NCI-H82 treated with DMSO at 0.1 percent for 48 hours (cell line): ENCODE data around the gene IL18BP.

Experiments used
- DNase-seq: peaks from one replicate; lab custom pipeline; 2025; ENCODE audit not compliant: unreplicated experiment; lab: John Stamatoyannopoulos, UW

IL18BP gene

DNA sequence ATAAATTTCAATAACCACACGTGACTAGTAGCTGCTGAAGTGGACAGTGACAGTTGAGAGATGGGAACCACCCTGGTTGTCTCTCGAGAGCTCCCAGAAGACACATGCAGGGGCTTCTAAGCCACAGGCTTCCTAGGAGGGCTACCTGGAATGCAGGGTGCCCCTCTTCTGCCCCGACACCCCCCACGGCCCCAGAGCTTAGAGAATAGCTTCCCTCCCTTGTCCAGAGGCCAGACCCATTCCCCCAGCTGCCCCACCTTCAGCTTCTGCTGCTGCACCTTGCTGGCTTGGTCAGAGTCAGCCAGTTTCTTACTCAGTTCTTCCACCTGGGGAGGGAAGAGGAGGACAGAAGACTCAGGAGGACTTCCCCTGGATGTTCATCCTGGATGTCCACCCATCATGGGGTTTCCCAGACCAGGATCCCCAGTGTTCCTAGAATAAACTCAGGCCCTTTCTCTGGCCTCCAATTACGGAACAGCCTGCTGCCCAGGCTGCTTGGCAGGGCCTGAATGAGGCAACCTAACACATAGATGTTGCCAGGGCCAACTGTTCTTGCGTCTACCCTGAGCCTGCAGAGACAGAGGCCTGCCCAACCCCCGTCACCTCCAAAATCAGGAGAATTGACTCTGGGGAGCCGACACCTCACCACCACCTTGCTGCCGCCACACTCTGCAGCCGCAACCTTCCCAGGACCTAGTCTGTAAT lies 12.0 kb downstream of the IL18BP start:
- DNase-seq, result no peak

DNA sequence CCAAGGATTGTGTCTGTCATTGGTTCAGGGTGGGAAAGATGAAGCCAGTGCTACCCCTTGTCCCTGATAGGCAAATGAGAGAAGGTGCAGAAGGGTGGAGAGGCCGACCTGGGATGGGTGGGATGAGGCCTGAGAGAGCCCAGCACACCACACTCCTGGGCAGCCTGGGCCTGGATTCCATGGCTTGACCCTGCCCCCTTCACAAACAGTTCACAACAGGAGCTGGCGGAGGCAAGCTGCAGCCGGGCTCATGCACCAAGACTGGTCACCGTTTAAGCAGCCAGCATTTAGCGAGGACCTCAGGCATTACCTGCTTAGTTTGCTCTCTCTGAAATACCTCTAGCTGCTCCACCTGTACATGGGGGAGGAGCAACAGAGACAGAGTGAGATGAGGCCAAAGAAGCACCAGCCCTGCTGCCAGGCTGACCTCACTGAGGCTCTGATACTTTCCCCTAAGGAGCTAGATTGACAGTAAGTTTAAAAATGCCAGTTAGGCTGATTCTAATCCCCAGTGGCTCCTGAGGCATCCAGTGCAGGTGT lies 13.5 kb downstream of the IL18BP start:
- DNase-seq, result no peak

DNA sequence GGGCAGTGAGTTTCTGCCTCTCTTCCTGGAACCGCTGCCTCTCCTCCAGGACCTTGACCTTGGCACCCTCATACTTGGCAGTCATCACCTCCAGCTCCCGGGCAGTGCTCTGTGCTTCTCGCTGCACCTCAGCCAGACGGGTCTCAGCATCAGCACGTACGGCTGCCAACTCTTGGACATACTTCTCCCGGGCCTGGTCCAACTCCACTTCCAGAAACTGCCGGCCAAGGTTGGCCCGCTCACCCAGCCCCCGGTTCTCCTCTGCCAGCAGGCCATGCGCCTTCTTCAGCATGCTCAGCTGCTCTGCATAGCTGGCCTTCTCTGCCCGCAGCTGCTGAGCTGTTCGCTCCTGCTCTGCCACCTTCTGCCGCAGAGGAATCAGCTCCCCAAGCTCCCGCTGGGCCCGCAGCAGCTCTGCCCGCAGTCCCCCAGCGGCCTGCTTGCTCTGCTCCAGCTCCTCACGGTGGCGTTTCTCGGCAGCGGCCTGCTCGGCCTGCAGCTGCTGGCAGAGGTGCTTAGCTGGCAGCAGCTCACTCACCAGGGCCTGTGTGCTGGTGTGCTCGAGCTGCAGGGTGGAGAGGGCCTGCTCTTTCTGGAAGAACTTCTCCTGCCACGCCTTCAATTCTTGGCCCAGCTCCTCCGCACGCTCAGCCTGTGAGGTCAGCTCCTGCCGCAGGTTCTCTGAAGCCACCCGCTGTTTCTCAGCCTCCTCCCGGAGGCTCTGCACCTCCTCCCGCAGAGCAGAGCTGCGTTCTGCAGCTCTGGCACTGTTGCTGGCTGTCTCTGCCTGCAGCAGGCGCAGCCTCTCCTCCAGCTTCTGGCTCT lies 14.4 kb downstream of the IL18BP start:
- DNase-seq, result no peak

DNA sequence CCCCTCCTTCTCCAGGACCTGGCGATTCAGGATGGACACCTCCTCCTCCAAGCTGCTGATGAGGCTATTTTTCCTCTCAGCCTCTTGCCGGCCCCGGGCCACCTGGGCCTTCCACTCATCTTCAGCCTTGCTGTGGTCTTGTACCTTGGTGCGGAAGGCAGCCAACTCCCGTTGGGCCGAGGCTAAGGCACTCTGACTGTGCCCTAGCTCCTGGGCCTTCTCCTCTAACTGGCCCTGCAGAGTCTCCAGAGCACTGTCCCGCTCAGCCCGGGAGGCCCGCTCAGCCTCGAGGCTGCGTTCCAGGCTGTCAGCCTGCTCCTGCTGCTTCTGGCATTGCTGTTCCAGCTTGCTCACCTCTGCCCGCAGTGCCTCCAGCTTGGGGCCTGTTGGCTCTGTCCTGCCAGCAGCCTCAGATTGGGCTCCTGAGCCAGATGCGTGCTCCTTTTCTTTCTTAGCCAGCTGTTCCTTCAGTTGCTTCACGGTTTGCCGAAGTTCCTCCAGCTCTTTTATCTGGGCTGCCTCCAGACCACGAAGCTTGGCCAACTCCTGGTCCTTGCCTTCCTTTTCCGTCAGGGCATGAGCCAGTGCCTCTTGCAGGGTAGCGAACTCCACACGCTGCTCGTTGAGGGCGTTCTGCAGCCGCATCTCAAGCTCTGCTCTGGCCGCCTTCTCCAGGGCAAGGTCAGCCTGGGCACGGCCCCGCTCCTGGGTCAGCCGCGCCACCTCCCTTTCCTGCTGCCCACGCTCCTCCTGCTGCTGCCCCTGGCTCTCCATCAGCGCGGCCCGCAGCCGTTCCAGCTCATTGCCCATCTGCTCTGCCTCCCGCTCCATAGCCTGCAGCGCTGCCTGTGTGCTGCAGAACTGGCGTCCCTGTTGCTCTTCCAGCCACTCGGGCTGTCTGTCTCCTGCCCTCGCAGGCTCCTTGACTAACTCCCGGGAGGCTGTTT lies 15.3 kb downstream of the IL18BP start:
- DNase-seq, result no peak

DNA sequence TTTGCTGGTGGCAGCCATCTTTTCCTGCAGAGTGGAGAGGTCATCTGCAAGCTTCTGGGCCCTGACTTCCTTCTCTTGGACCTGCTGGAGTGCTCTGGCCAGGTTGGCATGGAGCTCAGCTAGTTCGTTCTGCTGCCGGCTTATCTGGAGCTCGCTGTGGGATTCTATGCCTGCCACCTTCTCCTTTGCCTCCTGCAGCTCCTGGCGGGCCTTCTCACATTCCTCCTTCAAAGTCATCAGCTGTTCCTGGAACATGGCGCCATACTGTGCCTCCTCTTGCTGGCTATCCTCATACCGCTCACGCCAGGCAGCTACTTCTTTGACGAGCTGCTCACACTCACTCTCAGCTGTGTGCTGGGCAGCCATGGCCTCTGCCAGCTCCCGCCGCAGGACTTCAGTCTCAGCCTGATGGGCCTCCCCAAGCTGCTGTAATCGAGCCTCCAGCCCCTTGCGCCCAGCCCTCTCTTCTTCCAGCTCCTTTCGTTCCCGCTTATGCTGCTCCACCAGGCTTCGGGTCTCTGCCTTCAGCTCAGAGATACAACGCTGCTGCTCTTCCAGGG lies 16.1 kb downstream of the IL18BP start:
- DNase-seq, result no peak

DNA sequence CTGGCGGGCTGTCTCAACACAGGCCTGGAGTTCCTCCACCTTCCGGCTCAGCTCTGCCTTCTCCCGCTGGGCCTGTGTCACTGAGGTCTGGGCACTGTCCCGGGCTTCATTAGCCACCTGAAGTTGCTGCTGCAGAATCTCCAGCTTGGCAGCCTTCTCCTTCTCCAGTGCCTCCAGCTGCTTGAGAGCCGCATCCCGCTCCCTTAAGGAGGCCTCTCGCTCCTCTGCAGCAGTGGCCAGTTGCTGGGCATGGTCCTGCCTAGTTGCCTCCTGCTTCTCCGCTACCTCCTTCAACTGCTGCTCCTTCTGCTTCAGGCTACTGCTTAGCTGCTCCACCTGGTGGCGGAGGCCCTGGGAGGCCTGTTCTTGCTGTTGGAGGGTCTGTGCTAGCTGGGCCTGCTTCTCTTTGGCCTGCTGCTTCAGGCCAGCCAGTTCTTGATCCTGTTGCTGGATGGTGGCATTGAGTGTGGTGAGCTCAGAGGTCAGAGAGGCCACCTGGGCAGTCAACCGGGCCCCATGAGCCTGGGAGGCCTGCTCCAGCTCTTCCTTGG lies 16.9 kb downstream of the IL18BP start:
- DNase-seq, result no peak

DNA sequence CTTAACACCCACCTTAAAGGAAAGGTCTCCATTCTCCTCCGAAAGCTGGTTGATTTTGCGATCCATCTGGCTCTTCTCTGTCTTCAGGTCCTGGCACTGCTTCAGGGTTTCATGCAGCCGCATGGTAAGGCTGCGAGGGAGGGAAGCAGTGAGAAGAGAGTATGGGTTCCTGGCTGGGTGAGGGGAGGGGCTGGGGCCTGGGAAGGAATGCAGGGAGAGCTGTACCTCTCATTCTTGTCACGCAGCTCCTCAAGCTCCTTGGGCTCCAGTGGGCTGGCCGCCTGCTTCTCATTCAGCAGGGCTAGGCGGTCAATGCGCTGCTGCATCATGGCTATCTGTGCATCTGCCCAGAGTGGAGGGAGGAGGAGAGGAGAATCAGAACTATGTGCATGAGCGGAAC lies 19.5 kb downstream of the IL18BP start:
- DNase-seq, result no peak

DNA sequence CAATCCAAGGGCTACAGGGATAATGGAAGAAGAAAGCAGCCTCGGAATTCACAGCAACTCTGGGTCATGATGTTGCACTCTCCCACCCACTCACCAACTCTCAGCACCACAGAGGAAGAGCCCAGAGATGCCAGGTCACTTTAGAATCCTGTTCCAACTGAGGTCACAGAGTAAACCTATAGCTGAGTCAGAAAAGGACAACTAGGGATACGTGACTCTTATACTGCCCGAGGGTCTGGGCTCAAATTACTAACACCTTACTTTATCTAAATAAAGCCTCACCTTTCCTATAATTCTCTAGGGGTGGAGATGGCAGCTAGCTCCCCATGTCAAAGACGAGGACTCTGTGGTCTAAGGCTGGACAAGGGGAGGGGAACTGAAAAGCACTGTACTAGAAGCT lies 24.6 kb downstream of the IL18BP start:
- no peak for DNase-seq

DNA sequence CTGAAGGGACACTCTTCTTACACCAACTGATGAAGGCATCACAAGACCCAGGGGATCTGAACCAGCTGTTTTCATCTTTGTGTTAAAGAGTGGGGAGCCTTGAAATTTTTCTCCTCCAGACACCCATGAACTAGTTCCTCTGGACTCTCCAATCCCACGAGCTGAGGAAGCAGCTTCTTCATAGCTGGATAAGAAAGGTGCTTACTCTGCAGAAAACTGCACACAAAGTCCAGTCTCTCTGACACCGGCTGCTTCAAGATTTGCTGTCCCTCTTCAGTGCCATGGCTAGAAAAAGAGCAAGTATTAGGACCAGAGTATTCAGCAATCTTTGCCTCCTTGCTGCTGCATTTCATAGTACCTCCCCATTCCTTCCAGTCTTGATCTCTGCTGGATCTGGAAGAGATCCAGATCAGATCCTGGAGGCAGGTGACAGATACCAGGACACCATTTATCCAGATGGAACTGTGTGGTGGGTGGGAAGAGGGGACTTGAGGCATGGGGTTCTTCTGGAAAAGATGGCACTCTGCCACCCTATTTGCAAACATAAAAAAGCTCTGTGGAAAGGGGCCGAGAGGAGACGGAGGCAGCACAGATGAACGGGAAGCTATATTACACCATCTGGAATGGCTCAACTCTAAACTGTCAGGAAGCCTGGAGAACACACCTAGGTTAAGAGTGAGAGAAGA lies 25.5 kb downstream of the IL18BP start:
- no peak for DNase-seq

DNA sequence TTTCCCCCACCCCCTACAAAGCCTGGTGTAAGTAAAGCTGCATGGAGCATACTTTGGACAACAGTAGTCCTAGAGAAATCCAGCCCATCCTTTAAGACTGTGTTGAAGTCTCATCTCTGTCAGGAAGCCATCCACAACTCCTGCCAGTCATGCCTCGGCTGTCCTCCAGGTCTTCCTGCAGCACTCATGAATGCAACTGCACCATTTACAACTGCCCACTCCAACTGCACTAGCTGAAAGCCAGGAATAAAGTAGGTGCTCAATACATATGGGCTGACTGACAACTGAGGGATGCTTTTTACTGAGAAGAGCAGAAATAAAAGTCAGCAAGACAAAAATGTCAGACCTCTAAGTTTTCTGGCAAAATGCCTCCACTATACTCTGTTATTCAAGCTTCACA lies 27.4 kb downstream of the IL18BP start:
- no peak for DNase-seq

DNA sequence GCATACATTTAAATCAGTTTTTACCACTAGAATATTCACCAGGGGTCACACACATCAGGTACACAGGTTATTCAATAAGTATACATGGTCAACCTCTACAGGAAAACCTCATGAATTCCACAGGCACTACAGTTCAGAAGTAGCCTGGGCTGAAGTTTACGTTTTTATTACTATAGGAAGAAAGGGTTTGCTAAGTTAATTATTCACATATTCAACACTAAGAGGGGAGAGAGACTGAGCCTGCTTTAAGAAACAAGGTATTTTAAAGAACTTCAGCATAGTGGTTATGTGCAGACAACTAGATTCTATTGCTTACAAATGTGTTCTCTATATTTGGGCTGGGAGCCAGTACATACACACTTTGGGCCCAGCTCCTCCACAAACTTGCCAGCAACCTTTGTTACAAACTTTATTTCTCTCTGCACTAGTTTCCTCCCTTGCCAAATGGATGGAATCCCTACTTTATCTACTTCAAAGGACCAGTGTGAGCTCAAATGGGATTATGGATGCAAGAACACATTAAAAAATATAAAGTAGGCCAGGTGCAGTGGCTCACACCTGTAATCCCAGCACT lies 31.9 kb downstream of the IL18BP start:
- no peak for DNase-seq

DNA sequence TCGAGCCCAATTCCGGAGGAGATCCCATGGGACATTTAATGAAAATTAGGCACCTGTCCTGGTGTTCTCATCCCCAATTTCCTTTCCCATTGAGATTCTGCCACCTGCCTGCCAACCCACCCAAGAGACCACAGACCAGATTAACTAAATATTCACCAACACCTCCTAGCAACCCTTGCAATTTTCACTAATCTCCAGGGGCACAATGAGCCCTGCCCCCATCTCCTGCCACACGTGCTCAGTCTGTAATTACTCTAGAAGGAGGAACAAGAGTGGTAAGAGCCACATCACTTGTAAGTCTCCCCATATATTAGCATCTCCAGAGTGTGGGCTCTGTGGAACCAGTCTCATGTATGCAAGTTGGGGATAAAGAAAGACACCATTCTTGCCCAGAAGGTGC lies 38.0 kb downstream of the IL18BP start:
- DNase-seq, result no peak

DNA sequence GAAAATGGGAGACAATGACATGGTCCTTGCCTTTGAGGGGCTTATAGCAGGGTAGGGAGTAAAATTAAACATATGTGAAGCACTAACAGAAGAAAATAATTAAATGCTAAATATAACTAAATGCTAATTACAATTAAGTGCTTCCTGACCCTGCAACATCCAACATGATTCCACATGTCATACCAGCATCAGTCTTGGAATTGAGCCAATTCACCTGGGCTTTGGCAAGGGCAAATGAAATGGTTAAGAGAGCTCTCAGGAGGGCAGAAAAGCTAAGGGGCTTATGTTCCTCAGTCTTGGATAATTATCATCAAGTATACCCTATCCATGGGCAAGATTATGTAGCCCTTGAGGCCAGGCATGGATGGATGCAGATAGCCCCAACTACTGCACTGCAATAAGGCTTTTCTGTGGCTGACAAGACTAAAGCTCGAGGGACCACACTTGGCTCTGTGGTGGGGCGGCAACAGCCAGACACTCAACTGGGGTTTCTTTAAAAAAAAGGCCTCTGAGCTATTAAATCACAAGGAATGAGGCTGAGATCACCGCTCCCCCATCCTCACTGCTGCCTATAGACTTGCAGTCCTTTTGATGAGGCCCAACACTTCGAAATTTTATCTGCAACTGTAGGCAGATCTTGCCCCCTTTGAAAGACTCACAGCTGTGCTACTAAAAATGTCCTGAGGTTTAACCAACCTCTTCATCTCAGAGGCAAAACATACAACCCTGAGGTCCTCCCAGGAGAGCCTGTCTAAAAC lies 39.0 kb downstream of the IL18BP start:
- DNase-seq, result no peak

DNA sequence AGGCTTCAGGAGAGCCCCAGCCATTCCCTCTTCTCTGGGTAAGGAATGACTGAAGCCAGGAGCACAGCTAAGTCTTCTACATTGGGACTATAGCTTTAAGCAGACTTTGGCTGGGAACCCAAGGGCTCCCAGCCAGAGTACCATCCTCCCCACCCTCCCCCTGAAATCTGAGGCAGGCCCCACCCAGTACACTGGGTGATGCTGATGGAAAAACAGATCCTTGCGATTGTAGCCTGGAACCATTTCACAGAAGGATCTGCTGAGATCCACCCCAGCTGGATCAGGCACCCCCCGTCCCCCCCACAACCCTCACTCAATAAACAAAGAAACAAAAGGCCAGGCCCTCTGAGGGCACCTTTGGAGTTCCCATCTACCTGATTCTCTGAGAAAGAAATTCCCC lies 39.8 kb downstream of the IL18BP start:
- DNase-seq, result no peak

DNA sequence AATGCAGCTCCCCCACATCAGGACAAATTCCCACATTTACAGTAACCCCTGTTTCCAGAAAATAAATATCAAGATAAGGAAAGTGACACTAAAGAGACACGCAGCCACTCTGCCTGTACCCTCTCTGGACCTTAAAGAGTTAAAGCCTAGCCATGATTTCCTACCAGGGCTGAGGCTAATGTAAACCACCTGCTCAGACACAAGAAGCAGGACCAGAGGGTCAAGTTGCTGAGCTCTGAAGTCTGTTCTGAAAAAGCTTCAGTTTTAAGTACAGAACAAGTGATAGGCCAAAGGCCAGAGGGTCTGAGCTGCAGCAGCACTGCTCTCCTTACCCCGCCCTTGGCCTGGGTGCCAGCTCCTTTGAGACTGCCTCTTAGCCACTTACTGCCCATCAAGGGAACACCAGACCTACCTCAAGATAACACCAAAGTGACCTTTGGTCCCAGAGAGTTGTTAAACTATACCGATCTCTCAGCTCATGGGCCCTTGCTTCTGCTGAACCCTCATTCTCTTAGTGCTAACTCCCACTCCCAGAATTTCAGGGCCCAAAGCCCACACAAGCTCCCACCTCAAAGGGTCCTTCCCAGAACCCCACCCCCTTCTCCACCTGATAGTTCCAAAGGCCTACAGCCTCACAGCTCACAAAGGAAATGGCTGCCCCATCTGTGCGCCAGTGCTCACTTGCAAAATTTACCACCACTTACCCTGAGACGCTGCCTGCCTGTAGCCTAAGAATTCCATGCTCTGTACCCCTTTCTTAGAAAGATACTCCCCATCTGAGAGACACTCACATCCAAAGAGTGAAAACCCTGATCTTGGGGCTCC lies 40.5 kb downstream of the IL18BP start:
- no peak for DNase-seq

DNA sequence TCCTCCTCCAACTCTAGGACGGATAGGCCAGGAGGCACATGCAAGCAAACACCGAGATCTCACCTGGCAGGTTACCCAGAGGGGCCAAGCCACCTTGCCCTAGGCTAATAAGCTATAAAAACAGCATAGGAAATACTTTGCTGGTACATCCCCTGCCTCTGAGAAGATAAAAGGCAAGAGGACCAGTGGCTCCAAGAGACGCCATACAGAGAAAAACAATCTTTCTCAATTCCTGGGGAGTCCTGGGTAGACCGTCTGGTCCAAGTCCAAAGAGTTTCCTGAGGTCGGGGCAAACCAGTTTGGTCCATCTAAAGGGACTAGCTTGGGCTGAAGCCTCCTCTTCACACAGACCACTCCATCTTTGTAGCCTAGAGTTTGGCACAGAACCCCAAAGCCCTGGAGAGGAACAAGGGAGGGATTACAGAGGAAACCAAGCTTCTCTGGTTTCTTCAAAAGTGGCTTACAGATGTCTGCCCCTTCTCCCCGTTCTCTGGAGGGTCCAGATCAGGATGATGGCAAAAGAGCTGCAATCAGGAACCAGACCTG lies 41.2 kb downstream of the IL18BP start:
- no peak for DNase-seq

DNA sequence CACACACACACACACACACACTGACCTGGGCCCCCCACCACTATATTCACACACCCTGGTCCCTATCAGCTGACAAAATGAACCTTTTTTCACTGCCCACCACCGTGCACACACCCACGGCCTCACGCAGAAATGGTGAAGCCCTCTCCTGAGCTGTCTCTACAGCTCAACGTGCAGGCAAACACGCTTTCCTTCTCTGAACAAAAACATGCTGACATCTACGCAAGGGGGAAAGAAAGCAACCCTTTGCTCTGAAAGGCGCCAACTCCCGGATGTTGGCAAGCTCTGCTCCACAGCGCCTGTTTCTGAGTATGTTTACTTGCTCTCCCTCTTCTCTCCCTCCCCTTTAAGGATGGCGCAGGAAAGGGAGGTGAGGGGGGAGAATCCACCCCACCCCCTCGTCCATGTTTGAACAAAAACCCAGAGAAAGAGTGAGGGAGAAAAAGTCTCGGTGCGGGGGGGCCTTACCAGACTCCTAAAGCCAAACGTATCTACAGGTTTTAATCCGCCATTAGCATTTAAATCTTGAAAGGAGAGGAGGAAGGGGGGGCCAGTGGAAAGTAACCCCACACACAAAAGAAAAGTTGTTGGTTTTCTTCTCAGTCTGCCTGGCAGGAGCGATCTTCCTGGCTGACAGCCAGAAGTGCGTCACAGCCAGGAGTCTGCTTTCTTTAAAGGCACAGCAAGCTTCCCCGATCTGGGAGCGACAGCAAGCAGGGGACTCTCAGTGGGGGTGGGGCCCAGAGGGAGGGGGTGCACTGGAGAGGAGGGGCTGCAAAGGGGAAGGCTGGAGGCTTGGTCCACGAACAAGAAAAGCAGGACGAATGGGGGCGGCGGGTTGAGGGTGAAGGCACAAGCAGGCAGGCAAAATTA lies 42.0 kb downstream of the IL18BP start:
- DNase-seq, result peak; percentile 46
